Raji (cell line): ENCODE data around the gene TCF15.

Experiments
- POLR2A ChIP-seq: IDR thresholded peaks from 2 replicates; pipeline ENCODE4 v1.6.1; 2011; ENCODE audit warnings: low read depth, low read length, control low read depth; ENCODE audit not compliant: insufficient read depth

The TCF15 gene

DNA sequence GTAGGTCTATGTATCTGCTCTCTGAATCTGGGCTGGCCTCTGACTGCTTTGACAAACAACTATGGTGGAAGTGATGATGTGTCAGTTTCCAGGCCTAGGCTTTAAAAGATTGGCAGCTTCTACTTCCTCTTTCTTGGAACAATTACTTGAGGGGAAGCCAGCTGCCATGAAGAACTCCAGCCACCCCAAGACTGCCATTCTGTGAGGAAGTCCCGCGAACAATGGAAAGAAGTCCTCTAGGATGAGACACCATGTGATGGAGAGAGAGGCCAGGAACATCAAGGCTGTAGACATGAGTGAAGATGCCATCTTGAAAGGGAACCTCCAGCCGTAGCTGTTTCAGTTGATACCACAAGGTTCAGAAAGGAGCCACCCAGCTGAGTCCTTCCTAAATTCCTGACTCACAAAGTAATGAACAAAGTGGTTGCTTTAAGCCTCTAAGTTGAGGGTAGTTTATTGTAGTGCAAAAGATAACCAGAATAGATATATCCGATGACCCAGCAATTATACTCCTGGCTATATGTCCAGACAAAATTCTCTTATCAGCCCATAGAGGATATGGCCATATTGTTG is 15.3 kb upstream of the TCF15 start:
- no peak for TF ChIP-seq POLR2A

DNA sequence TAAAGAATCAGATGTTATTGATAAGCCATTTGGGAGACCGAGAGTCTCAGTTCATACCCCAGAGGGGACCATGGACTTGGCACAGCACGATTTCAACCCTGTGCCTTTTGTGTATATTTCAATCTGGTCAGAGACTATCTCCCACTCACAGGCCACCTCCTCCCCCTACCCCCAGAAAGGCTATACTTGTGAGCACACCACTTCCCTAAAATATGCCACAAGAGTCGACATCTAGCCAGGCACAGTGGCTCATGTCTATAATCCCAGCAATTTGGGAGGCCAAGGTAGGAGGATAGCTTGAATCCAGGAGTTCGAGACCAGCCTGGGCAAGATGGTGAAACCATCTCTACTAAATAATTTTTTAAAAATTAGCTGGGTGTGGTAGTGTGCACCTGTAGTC is 13.6 kb upstream of the TCF15 start:
- TF ChIP-seq POLR2A: no peak

DNA sequence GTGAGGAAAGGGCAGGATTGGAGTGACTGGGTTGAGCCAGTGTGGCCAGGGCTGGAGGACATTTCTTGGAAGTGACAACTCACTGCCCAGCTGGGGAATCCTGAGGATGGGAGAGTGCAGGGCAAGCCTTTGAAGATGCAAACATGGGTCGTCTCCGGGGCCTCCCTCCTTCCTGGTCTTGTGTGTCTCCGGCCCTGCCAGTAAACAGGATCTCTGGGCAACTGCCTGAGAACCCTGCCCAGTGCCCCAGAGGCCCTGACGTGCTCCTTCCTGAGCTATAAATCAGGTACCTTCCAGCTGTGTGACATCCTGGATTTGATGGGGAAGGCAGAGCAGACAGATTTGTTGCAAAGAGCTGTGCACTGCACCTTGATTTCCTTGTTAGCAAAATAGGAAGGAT is 12.9 kb upstream of the TCF15 start:
- TF ChIP-seq POLR2A: no peak

DNA sequence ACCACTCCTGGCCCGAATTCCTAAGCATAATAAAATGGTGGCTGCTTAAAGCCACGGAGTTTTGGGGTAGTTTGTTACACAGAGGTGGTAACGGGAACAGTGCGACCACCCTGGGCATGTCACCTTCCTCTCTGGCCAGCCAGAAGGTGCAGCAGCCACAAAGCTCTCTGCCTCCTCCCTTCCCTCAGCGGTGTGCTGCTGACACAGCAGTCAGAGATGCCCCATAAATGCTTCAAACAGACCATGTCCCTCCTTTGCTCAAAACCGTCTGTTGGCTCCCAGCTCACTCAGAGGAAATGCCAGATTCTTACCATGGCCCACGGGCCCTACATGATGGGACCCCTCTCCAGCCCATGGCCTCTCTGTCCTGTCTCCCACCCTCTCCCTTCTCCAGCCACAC is 12.1 kb upstream of the TCF15 start:
- TF ChIP-seq POLR2A: no peak

DNA sequence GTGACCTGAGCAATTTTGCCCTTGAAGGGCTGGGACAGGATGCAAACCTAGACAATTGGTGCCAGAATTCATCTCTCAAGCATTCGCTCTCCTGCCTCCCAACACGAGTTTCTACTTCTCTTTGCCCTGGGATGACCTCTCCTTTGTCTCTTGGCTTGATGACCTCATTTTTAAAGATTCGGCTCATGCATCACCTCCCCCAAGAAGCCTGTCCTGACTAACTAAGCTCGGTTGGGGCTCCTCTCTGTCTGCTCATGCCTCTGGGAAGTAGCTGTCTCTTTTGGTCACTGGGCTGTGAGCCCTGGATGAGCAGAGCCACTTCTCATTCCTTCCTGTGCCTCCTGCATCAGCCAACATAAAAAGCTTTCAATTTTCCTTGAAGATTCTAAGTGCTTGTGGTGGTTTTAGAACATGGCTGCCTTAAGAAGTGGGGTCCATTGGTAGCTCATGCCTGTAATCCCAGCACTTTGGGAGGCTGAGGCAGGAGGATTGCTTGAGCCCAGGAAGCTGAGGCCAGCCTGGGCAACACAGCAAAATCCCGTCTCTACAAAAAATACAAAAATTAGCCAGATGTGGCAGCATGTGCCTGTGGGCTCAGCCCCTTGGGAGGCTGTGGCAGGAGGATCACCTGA is 11.1 kb upstream of the TCF15 start:
- no peak for TF ChIP-seq POLR2A

DNA sequence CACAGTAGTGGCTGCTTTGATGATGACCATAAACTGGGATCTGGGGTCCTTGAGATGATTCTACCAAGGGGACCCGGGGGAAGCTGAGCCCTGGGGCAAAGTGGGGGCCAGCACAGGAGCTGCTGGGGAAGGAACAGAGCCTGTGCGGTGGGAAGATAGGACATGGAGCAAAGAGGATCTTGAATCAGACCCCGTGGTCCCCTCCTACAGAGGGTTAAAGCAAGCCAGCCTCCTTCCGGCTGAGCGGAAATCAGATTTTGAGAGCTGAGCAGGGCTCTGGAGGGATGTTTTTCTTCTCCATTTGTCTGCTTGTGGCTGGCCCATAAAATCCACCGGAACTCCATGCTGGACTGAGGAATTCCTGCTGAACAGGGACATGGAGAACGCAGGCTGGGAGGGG is 10.1 kb upstream of the TCF15 start:
- no peak for TF ChIP-seq POLR2A

DNA sequence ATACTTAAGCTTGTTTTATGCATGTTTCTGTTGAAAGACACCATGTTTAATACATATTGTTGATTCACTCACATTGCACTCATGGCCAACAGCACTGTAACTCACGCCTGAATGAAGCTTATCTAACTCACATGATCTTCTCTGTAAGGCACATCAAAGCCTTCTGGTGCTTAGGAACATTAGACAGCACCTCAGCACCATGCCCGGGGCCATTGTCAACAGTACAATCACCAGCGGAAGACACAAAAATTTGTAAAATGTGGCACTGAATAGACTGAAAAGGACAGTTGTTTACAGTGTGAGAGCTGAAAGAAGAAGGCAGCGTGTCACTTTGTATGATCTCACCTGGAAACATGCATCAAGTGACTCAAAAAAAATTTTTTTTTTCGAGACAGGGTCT is 8.9 kb upstream of the TCF15 start:
- TF ChIP-seq POLR2A: no peak

DNA sequence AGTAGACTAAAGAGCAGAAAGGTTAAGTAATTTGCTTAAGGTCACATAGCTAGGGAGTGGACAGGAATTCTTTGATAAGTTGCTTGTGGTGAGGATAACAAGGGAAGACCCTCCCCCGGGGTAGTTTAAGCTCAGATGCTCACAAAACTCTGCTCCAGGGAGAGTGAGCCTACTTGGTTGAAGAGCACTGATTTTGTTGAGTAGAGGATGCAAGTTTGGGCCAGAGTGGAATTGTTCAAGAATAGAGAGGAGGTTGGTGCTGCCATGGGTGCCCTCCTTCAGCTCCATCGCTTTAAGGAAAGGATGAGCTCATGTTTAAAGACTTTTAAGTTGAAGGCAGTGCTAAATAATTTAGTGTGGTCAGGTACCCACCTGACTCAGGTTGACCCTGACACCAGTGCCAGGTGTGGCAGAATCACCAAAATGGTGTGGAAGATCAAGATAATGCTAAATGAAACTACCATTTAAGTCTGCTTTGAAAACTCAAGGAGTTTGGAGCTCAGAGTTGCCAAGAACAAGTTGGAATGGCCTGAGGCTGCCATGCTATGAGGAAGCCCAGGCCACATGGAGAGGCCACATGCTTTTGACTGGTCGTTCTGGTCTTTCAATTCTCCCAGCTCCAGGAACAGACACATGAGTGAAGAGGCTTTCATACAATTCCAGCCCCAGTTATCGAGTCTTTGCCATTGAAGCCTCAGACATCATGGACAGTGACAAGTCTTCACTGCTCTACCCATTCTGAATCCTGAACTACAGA is 8.0 kb upstream of the TCF15 start:
- TF ChIP-seq POLR2A: no peak

DNA sequence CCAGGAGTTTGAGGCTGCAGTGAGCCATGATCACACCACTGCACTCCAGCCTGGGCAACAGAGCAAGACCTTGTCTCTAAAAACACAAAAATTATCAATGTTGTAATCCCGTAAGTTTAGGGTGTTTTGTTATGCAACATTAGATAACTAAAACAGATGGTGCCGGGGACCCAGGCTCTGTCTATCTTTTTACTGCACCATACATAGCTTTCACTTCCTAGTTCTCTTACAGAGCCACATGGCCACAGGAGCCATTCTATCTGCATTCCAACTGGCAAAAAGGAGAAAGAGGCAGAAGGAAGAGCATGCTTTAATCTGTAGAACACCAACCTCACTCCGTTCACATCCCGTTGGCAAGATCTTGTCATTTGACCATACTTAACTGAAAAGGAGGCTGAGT is 5.4 kb upstream of the TCF15 start:
- TF ChIP-seq POLR2A: no peak

DNA sequence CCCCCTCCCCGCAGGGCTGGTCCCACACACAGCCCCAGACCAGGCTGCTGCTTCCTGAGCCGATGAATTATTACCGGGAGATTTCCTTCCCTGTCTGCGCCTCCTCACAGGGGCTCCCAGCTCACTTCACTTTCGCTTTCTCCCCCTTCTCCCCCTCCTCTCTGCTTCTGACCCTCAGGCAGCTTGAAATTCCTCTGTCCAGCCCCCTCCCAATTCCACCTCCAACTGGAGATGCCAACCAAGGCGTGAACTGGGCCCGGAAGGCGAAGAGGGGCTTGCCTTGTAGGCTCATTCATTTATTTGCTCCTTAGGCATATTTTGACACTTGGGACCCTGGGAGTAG is 1.7 kb upstream of the TCF15 start:
- TF ChIP-seq POLR2A: no peak

DNA sequence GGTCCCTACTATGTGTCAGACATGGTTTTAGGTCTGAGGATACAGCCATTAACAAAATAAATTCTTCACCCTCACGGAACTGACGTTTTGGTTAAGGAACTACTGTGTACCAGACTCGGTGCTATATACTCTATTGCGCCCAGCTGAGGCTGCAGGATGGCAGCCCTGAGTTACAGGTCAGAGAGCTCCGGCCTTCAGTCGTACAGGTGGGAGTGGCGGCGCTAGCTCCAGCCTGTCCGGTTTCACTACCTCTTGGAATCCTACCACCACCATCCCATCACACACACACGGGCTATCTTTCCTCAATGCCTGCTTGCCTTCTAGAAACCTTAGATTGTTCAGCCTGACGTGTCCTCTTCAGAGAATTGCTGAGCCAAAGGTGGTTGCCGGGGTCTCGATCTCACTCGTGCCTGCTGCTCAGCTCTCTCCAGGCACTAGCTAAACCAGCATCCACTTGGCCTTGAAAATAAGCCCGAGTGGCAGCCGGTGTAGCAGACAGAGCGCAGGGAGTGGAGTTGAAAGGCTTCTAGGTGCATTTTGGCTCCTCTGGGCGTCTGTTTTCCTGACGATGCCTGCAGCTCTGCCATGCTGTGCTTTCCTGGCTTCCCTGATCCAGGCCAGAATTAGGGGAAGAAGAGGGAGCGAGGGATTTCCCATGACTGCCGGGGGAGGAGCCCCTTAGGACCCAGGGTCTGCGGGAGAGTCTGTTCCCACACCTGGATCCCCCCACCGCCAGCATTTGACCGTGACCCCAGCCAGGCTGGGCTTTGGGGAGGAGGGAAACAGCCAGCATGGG is 1.1 kb upstream of the TCF15 start:
- TF ChIP-seq POLR2A: no peak

DNA sequence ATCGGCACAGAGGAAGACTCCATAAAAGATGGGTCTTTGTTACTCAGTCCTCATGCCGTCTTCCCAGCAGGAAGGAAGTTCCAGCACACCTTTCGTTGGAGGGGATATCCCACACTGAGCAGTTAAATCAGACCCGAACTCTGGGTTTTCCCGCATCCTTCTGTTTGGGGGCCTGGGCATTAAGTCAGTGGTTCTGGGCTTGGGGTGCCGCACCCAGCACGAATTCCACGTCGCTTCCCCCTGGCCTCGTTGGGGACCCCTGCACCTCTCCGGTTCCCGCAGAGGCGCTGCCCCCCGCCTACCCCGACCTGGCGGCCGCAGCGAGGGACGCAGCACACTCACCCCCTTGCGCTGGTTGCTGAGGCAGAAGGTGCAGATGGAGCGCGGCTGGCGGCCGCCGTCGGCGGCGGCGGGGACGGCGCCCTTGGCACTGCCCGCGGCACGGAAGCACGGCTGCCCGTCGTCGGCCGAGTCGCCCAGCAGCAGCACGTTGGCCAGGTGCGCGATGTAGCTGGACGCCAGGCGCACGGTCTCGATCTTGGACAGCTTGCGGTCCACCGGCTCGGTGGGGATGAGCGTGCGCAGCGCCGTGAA is 641 bp downstream of the TCF15 start:
- no peak for TF ChIP-seq POLR2A

DNA sequence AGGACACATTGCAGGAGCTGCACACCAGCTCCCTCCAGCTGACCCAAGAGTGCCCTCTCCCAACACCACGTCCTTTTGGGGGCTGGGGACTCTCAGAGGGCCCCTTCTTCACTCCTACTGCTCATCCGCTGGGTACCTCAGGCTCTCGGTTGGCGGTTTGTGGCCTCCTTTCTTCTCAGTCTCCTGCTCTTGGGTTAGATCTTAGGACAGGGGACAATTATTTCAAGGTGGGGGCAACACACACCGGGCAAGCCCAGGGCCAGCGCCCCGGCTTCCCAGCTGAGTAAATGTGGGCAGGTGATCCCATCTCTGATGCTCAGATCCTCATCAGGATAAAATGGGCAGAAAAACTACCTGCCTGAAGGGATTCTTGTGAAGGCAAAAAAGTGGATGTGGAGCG is 1.1 kb downstream of the TCF15 start:
- no peak for TF ChIP-seq POLR2A

DNA sequence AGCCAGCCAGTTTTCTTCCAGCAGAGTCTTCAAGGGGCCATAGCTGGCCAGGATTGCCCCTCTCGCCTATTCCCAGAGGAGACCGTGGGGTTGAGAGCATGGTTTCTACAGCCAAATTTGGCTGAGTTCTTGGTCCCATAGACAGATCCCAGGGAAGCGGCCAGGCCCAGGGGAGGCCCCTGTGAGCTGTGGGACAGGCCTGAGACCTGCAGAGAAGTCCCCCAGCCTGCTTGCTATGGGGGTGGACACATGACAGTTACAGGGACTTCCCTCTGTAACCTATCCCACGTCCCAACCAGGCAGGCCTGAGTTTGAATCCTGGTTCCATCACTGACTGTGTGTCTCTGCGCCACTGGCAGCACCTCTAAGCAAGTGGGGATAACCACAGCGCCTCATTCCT is 2.6 kb downstream of the TCF15 start:
- no peak for TF ChIP-seq POLR2A

DNA sequence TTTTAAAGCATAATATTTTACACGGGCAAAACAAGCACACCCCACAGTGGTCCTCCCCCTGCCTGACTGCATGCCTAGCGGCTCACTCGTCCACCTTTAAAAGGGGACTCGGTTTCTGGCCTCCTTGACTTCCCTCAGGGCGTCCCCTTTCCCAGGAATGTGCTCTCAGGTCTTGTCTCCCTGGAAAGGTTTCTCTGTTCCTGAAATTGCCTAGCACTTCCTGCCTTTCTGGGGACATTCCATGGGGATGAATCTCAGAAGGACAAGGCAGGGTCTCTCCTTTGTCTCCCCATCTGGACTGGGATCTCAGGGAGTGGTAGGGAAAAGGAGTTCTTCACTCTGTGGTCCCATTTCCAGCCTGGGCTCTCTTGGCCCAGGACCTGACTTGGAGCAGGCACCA is 4.9 kb downstream of the TCF15 start:
- no peak for TF ChIP-seq POLR2A

DNA sequence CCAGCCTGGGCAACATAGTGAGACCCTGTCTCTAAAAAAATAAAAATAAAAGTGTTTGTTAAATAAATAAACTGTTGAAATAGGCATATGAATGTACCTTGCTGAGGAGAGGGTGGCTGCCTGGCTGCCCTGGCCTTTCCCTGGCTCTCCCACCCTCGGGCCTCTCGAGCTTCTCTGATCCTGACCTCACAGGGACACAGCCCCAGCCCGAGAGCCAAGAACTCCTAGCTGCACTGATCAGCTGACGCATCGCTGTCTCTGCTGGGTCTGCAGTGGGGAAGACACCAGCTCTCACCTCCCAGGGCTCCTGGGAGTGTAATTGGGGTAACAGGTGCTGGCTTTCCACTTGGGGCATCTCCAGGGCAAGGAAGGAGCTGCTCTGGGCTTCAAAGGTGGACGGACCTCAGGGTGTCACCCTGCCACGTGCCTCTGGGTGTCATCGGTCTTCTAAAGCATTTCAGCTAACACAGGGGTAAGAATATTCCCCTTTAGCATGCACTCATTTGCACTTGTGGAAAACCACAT is 6.9 kb downstream of the TCF15 start:
- no peak for TF ChIP-seq POLR2A
